ENCODE data around the gene RBBP8NL. TPM values are rescaled to one million over a fixed set of nuclear protein-coding genes. Genes with fewer than 3 reads are reported as not detected.

Gene RBBP8NL
- total RNA-seq, 1 experiment from 2014 or later, result 1.5 TPM

DNA sequence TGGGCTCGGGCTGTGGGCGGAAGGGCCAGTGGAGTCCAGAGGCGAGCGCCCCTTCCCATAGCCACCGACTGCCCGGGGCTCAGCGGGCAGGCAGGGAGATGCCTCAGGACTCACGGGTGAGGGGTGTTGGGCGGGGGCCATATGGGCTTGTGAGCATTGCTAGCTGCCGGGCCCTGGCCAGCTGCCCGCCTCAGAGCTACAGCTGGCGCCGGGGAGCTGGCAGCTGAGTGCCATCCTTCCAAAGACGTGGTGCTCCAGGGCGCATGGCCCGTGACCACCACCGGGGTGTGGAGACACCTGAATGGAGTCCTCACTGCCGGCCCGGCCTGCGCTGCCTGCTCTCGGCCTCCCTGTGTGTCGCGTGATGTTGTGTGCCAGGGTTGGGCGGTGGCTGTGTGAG lies 10.6 kb upstream of the RBBP8NL start:
- H3K27me3 Mint-ChIP-seq (ENCODE audit: low read depth), result no peaks in the 10 kb centered on the region; the same call in none of the 2 replicates
- ATAC-seq (peak; percentile 58), DNase-seq (ENCODE audit: low spot score) (peak; percentile 31)
- no peak overlapping the region for H3K4me3 Mint-ChIP-seq
- no peaks in the 10 kb centered on the region; the same call in 1 of the 2 replicates for H3K9me3 Mint-ChIP-seq
- no peaks in the 10 kb centered on the region for H3K4me1 Mint-ChIP-seq
- H3K36me3 Mint-ChIP-seq, result no peaks in the 10 kb centered on the region
- POLR2A ChIA-PET, result no interaction called here
- H3K27ac Mint-ChIP-seq, result peak overlapping the region; percentile 69
- CTCF ChIA-PET, result interaction anchor here (0.6 to 3.1 kb wide), 6 partner anchors 9 to 179 kb away, joined by 3 to 12 read pairs (median 4); partner anchors contain the start of gene RBBP8NL
- TF ChIP-seq, protein P1, sequence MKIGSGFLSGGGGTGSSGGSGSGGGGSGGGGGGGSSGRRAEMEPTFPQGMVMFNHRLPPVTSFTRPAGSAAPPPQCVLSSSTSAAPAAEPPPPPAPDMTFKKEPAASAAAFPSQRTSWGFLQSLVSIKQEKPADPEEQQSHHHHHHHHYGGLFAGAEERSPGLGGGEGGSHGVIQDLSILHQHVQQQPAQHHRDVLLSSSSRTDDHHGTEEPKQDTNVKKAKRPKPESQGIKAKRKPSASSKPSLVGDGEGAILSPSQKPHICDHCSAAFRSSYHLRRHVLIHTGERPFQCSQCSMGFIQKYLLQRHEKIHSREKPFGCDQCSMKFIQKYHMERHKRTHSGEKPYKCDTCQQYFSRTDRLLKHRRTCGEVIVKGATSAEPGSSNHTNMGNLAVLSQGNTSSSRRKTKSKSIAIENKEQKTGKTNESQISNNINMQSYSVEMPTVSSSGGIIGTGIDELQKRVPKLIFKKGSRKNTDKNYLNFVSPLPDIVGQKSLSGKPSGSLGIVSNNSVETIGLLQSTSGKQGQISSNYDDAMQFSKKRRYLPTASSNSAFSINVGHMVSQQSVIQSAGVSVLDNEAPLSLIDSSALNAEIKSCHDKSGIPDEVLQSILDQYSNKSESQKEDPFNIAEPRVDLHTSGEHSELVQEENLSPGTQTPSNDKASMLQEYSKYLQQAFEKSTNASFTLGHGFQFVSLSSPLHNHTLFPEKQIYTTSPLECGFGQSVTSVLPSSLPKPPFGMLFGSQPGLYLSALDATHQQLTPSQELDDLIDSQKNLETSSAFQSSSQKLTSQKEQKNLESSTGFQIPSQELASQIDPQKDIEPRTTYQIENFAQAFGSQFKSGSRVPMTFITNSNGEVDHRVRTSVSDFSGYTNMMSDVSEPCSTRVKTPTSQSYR (CRISPR knock-in tag; IDR thresholded peaks at IDR 0.05), result no peak
- TF ChIP-seq ETV6 (CRISPR knock-in tag; IDR thresholded peaks at IDR 0.05), result no peak
- TF ChIP-seq ZNF396 (CRISPR knock-in tag; IDR thresholded peaks at IDR 0.05; ENCODE audit: borderline replicate concordance), result no peak
- TF ChIP-seq ZNF138 (CRISPR knock-in tag; conservative IDR thresholded peaks at IDR 0.05), result no peak
- TF ChIP-seq, protein P2, sequence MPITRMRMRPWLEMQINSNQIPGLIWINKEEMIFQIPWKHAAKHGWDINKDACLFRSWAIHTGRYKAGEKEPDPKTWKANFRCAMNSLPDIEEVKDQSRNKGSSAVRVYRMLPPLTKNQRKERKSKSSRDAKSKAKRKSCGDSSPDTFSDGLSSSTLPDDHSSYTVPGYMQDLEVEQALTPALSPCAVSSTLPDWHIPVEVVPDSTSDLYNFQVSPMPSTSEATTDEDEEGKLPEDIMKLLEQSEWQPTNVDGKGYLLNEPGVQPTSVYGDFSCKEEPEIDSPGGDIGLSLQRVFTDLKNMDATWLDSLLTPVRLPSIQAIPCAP (CRISPR knock-in tag; IDR thresholded peaks at IDR 0.05), result no peak
- TF ChIP-seq KAT7 (CRISPR knock-in tag; IDR thresholded peaks at IDR 0.05; ENCODE audit: borderline replicate concordance), result no peak

DNA sequence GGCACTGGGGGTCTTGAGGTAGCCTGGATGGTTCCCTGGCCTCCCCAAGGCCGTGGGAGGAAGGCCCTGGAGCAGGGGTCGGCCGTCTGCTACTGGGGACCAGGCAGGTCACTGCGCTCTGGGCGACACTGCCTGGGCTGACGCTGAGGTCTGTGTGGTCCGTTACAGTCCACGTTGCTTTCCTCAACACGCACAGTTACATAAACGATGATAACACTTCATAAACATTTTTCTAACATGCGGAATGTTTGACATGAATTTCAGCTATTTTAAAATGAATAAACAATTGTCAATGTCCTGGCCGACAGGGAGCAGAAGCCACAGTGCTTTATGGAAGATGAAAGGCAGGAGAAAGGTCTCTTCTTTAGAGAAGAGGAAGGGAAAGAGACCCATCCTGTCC lies 10.2 kb upstream of the RBBP8NL start:
- no peak overlapping the region for H3K27ac Mint-ChIP-seq
- no peaks in the 10 kb centered on the region; the same call in none of the 2 replicates for H3K27me3 Mint-ChIP-seq (ENCODE audit: low read depth)
- TF ChIP-seq, protein P3, sequence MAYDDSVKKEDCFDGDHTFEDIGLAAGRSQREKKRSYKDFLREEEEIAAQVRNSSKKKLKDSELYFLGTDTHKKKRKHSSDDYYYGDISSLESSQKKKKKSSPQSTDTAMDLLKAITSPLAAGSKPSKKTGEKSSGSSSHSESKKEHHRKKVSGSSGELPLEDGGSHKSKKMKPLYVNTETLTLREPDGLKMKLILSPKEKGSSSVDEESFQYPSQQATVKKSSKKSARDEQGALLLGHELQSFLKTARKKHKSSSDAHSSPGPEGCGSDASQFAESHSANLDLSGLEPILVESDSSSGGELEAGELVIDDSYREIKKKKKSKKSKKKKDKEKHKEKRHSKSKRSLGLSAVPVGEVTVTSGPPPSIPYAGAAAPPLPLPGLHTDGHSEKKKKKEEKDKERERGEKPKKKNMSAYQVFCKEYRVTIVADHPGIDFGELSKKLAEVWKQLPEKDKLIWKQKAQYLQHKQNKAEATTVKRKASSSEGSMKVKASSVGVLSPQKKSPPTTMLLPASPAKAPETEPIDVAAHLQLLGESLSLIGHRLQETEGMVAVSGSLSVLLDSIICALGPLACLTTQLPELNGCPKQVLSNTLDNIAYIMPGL (CRISPR knock-in tag; IDR thresholded peaks at IDR 0.05), result no peak
- TF ChIP-seq CREM (CRISPR knock-in tag; IDR thresholded peaks at IDR 0.05), result no peak
- TF ChIP-seq, protein P1 (CRISPR knock-in tag; IDR thresholded peaks at IDR 0.05), result no peak
- no peak for TF ChIP-seq TCF7 (CRISPR knock-in tag; IDR thresholded peaks at IDR 0.05; ENCODE audit: low read depth)
- TF ChIP-seq ZNF423 (CRISPR knock-in tag; IDR thresholded peaks at IDR 0.05), result no peak
- TF ChIP-seq ETV6 (CRISPR knock-in tag; IDR thresholded peaks at IDR 0.05), result no peak
- no peak for TF ChIP-seq ZBTB21 (CRISPR knock-in tag; IDR thresholded peaks at IDR 0.05; ENCODE audit: borderline replicate concordance)
- TF ChIP-seq CREB1 (CRISPR knock-in tag; IDR thresholded peaks at IDR 0.05), result no peak
- TF ChIP-seq, protein P4, sequence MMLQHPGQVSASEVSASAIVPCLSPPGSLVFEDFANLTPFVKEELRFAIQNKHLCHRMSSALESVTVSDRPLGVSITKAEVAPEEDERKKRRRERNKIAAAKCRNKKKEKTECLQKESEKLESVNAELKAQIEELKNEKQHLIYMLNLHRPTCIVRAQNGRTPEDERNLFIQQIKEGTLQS (CRISPR knock-in tag; conservative IDR thresholded peaks at IDR 0.05), result no peak
- ATAC-seq (no peak), DNase-seq (ENCODE audit: low spot score) (no peak)
- H3K4me3 Mint-ChIP-seq, result no peak overlapping the region
- ChIA-PET CTCF (interaction anchor here (0.6 to 3.1 kb wide), 6 partner anchors 8 to 179 kb away, joined by 3 to 12 read pairs (median 4); partner anchors contain the start of gene RBBP8NL), POLR2A (no interaction called here)
- no peaks in the 10 kb centered on the region; the same call in 1 of the 2 replicates for H3K9me3 Mint-ChIP-seq
- no peaks in the 10 kb centered on the region for H3K4me1 Mint-ChIP-seq
- no peaks in the 10 kb centered on the region for H3K36me3 Mint-ChIP-seq

Measured in WTC11 (cell line).